Neuron (in vitro differentiated cells): Measurements from ENCODE around the gene MAPK4.
"Not testable (repeated sequence)": the region's sequence is repeated elsewhere in the genome, so short reads cannot be mapped to it uniquely, and the experiment has no call there.

Experiments
- H2AFZ ChIP-seq: one replicate; pipeline ENCODE4 v1.6.1; 2013; ENCODE audit warnings: low read depth, mild to moderate bottlenecking, inconsistent platforms, low read length, moderate library complexity
- H3K27me3 ChIP-seq: one replicate; pipeline ENCODE4 v1.6.1; 2013; ENCODE audit warnings: low read length; ENCODE audit not compliant: insufficient read depth
- H3K36me3 ChIP-seq: one replicate; pipeline ENCODE4 v1.6.1; 2013; ENCODE audit warnings: low read length; ENCODE audit not compliant: insufficient read depth
- H3K4me1 ChIP-seq: one replicate; pipeline ENCODE4 v1.6.1; 2013; ENCODE audit warnings: low read length; ENCODE audit not compliant: insufficient read depth
- H3K4me3 ChIP-seq: 2 replicates; pipeline ENCODE4 v1.5.1; 2013; ENCODE audit warnings: mild to moderate bottlenecking, low read length, moderate library complexity
- H3K9me3 ChIP-seq: one replicate; pipeline ENCODE4 v1.6.1; 2013; ENCODE audit warnings: low read length

MAPK4 gene

DNA sequence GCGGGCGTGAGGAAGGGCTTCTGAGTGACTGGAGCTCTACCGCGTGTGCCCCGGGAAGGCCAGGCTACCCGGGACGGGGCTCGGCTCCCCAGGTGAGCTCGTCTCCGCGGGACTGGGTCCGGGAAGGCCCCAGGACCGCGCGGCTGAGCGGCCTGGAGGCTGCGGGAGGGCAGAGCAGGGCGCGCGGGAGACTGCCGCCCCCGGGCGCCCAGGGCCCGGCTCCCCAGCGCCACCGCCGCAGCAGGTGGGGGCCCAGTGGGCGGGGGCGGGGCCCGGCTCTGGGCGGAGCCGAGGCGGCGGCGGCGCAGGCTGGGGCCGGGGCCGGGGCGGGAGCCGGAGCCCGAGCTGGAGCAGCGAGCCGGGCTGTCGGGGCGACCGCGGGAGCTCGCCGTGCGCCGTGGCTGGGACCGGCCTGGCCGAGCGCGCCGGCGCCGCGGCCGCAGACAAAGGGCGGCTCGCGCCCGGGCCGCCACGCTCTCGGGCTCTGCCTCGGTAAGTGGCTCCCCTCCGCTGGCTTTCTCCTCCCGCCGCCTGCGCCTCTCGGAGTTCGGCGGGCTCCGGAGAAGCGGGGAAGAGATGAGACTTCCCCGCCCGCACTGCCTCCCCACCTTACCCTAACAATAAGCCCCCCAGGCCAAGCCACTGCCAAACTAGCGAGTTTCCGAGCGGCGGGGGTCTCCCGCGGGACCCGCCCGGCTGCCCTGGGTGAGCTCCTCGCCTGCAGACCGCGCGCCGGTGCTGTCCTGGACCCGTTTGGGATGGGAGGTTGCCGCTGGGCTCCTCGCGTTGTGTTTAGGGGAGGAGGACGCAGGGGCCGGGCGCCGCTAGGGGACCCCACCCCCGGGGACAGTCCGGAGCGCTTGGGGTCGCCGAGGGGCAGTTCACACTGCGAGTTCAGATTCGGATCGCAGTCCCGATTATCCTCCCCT is at the start of gene MAPK4:
Gene MAPK4, plus strand, starts transcription at position 336 of the 929 bp plus-strand sequence. CDS start 103,872 bp downstream, outside the sequence.
- Histone ChIP-seq H3K36me3 (no peaks in the 10 kb centered on the region), H3K4me3 (peak within 1 kb of the TSS; percentile 55), H2AFZ (peak within 1 kb of the TSS; percentile 98), H3K4me1 (peaks cover 9% of the 10 kb centered on the region), H3K27me3 (peaks cover 8% of the 10 kb centered on the region), H3K9me3 (peaks cover 4% of the 10 kb centered on the region)

GRCh38 chr18:50517277-50517676 is 42.6 kb upstream of the MAPK4 start:
- H3K4me3 ChIP-seq, H2AFZ ChIP-seq, H3K9me3 ChIP-seq, H3K36me3 ChIP-seq, H3K4me1 ChIP-seq, H3K27me3 ChIP-seq: not testable (repeated sequence)

DNA sequence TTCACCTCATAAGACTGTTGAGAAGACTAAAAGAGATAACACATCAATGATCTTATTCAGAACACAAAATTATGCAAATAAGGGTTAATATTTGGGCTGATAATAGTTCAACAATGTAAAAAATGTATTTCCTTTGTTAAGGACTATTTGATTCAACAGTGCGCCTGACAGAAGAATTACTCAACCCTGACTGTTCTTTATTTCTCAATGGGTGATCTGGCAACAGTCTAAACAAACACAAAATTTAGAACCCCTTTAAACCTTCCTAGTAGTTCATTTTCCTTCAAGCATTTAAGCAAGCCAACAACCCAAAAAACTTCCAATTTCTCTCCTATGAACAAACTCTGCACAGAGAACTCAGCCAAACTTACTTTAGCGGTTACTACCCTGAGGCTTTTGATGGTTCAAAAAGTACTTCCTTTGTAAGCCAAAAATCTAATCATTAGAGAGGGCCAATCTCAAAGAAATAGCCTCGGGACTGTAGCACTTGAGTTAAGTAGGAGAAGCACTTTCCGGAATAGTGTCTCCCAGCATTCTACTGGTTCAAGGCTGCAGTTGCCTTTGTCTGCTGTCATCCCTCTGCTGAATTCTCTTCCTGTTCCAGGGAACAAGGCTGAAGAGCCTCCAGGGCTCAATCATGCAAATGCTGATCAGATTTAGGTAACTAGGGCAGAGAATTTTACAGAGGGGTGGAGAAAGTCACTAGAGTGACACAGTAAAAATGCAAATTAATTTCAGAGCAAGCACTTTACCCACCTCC is 40.9 kb upstream of the MAPK4 start:
- Histone ChIP-seq H3K27me3 (no peaks in the 10 kb centered on the region), H3K4me1 (peaks cover 12% of the 10 kb centered on the region), H2AFZ (no peak overlapping the region), H3K4me3 (no peak overlapping the region), H3K9me3 (no peaks in the 10 kb centered on the region), H3K36me3 (no peaks in the 10 kb centered on the region)

DNA sequence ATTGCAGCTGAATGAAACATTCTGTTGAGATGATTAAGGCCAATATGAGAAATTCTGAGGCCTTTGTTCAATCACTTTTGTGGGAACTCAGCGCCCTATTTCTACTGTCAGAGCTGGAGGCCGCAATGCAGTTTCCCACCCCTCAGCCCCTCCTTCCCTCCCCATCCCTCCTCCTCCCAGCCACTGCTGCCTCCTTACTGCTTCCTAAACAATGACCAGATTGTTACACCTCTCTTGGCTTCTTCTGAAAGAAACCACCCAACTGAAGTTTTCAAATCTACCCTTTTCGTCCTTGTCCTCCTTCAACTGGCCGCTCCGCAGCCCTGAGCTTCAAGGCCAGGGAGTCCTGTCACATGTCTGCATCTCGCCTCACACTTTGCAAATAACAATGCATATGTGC is 36.7 kb upstream of the MAPK4 start:
- no peaks in the 10 kb centered on the region for H3K36me3 ChIP-seq
- no peaks in the 10 kb centered on the region for H3K9me3 ChIP-seq
- peaks cover 19% of the 10 kb centered on the region for H3K4me1 ChIP-seq
- no peak overlapping the region for H3K4me3 ChIP-seq
- H2AFZ ChIP-seq = peak overlapping the region; percentile 57
- no peaks in the 10 kb centered on the region for H3K27me3 ChIP-seq

- no peaks in the 10 kb centered on the region for H3K27me3 ChIP-seq
- H3K4me1 ChIP-seq = peaks cover 18% of the 10 kb centered on the region
- H3K9me3 ChIP-seq = no peaks in the 10 kb centered on the region
- H2AFZ ChIP-seq = no peak overlapping the region
- H3K36me3 ChIP-seq = no peaks in the 10 kb centered on the region
- no peak overlapping the region for H3K4me3 ChIP-seq
Observed at GRCh38 chr18:50527636-50528307, 32.1 kb upstream of the MAPK4 start.

DNA sequence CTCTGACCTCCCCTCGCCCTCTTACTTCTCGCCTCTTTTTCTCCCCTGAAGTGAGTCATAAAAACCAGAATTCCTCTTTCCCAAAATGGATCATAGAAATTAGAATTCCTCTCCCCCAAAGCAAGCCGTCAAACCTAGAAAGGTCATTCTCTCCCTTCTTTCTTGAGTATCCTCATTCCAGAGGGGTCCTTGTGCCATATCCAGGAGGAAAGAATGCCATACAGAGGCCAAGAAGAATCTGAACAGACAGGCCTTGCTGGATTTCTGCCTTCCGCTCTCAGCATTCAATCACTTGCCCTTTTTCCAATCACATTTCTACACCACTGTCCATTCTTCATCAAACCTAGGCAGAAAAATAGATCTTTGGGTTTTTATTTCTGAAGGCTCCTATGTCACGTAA is 31.1 kb upstream of the MAPK4 start:
- peaks cover 8% of the 10 kb centered on the region for H3K4me1 ChIP-seq
- H3K36me3 ChIP-seq = no peaks in the 10 kb centered on the region
- H3K9me3 ChIP-seq = peaks cover 4% of the 10 kb centered on the region
- H2AFZ ChIP-seq = no peak overlapping the region
- no peaks in the 10 kb centered on the region for H3K27me3 ChIP-seq
- H3K4me3 ChIP-seq = no peak overlapping the region

DNA sequence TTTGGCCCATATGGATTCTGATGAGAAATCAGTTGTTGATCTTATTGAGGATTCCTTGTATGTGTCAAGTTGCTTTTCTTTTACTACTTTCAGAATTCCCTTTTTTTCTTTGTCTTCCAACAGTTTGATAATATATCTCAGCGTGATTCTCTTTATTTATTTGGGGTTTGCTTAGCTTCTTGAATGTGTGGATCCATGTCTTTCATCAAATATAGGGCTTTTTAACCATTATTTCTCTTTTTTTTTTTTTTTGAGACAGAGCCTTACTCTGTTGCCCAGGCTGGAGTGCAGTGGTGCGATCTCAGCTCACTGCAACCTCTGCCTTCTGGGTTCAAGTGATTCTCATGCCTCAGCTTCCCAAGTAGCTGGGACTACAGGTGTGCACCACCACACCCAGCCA is 26.1 kb upstream of the MAPK4 start:
- not testable (repeated sequence) for H3K4me1 ChIP-seq, H3K27me3 ChIP-seq, H3K4me3 ChIP-seq, H3K36me3 ChIP-seq, H2AFZ ChIP-seq, H3K9me3 ChIP-seq

DNA sequence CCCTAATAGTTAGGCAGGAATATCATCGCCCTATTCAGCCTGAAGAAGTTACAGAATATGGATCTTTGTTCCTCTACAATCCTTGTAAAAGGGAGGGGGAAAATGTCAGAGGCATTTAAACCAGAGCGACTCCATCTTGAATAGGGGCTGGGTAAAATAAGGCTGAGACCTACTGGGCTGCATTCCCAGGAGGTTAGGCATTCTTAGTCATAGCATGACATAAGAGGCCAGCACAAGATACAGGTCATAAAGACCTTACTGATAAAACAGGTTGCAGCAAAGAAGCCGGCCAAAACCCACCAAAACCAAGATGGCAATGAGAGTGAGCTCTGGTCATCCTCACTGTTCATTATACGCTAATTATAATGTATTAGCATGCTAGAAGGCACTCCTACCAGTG is 15.4 kb upstream of the MAPK4 start:
- not testable (repeated sequence) for H3K4me3 ChIP-seq, H2AFZ ChIP-seq, H3K27me3 ChIP-seq, H3K9me3 ChIP-seq, H3K36me3 ChIP-seq
- H3K4me1 ChIP-seq = peaks cover 19% of the 10 kb centered on the region

GRCh38 chr18:50545936-50546335 is 14.0 kb upstream of the MAPK4 start:
- Histone ChIP-seq H3K4me3 (no peak overlapping the region), H3K9me3 (peaks cover 4% of the 10 kb centered on the region), H3K27me3 (no peaks in the 10 kb centered on the region), H2AFZ (no peak overlapping the region), H3K4me1 (peaks cover 19% of the 10 kb centered on the region), H3K36me3 (no peaks in the 10 kb centered on the region)

GRCh38 chr18:50548160-50548559 is 11.7 kb upstream of the MAPK4 start:
- H3K4me3 ChIP-seq = no peak overlapping the region
- no peaks in the 10 kb centered on the region for H3K36me3 ChIP-seq
- H3K9me3 ChIP-seq = peaks cover 7% of the 10 kb centered on the region
- H3K4me1 ChIP-seq = peaks cover 16% of the 10 kb centered on the region
- H2AFZ ChIP-seq = no peak overlapping the region
- H3K27me3 ChIP-seq = no peaks in the 10 kb centered on the region

DNA sequence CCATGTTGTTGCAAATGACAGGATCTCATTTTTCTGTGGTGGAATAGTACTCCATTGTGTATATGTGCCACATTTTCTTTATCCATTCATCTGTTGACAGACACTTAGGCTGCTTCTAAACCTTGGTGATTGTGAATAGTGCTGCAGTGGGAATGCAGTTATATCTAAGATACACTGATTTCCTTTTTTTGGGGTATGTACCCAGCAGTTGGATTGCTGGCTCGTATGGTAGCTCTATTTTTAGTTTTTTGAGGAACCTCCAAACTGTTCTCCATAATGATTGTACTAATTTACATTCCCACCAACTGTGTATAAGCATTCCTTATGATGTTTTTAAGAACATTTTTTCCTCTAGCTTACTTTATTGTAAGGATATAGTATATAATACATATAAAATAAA is 8.2 kb upstream of the MAPK4 start:
- not testable (repeated sequence) for H3K27me3 ChIP-seq, H3K4me1 ChIP-seq, H2AFZ ChIP-seq, H3K36me3 ChIP-seq, H3K4me3 ChIP-seq
- H3K9me3 ChIP-seq = peaks cover 13% of the 10 kb centered on the region

GRCh38 chr18:50558157-50558556 is 1.7 kb upstream of the MAPK4 start:
- H3K27me3 ChIP-seq = peaks cover 8% of the 10 kb centered on the region
- H3K9me3 ChIP-seq = peaks cover 6% of the 10 kb centered on the region
- H3K4me1 ChIP-seq = peaks cover 4% of the 10 kb centered on the region
- no peak overlapping the region for H2AFZ ChIP-seq
- no peak overlapping the region for H3K4me3 ChIP-seq
- no peaks in the 10 kb centered on the region for H3K36me3 ChIP-seq
